GM12801 (cell line): ENCODE data around the gene SPRN.
"Not testable (repeated sequence)": the region's sequence is repeated elsewhere in the genome, so short reads cannot be mapped to it uniquely, and the experiment has no call there.

Source experiments
- TF ChIP-seq, protein P1 (sequence below): IDR thresholded peaks from one replicate; pipeline ENCODE4 v1.5.1; 2011; ENCODE audit warnings: control low read depth; ENCODE audit not compliant: insufficient read length; ENCODE audit errors: extremely low read depth

The SPRN gene, protein sequence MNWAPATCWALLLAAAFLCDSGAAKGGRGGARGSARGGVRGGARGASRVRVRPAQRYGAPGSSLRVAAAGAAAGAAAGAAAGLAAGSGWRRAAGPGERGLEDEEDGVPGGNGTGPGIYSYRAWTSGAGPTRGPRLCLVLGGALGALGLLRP

DNA sequence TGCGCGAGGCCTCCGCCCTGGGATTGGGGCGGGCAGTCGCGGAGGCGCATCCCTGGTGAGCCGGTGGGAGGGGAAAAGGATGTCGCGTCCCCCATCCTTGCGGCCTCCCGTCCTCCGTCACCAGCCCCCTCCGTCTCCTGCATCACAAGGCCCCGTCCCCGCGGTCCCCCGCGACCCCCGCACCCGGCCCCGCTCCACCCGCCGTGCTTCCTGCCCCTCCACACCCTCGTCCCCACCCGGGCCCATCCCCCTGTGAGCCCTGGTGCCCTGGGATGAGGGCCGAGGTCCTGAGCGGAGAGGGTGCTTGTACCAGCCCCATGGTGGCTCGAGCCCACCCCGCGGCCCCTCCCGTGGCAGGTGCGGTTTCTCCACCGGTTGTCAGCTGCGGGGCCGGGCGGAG, at the start of gene SPRN:
TSS of gene SPRN (minus strand) at position 25 of the 400 bp plus-strand sequence. CDS start 944 bp downstream, outside the sequence.
- TF ChIP-seq, protein P1, sequence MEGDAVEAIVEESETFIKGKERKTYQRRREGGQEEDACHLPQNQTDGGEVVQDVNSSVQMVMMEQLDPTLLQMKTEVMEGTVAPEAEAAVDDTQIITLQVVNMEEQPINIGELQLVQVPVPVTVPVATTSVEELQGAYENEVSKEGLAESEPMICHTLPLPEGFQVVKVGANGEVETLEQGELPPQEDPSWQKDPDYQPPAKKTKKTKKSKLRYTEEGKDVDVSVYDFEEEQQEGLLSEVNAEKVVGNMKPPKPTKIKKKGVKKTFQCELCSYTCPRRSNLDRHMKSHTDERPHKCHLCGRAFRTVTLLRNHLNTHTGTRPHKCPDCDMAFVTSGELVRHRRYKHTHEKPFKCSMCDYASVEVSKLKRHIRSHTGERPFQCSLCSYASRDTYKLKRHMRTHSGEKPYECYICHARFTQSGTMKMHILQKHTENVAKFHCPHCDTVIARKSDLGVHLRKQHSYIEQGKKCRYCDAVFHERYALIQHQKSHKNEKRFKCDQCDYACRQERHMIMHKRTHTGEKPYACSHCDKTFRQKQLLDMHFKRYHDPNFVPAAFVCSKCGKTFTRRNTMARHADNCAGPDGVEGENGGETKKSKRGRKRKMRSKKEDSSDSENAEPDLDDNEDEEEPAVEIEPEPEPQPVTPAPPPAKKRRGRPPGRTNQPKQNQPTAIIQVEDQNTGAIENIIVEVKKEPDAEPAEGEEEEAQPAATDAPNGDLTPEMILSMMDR, result not testable (repeated sequence)

DNA sequence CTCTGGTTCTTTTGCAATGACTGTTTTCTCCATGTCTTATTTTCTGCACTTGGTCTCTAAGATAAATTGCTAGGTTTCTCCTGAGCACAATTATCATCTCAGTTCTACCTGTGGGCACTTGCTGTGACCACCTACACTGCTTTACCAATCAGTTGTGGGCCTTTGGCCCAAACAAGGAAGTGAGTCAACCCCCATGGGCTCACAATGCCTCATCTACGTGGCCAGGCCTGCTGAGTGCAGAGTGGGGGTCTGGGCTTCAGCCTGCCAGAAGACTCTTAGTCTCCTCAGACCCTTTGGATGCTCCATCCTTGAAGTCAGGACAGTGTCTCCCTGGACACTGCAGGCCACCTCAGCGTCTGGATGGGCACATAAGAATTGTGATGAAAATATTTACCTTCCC, 49.6 kb upstream of the SPRN start:
- TF ChIP-seq, protein P1, result no peak

DNA sequence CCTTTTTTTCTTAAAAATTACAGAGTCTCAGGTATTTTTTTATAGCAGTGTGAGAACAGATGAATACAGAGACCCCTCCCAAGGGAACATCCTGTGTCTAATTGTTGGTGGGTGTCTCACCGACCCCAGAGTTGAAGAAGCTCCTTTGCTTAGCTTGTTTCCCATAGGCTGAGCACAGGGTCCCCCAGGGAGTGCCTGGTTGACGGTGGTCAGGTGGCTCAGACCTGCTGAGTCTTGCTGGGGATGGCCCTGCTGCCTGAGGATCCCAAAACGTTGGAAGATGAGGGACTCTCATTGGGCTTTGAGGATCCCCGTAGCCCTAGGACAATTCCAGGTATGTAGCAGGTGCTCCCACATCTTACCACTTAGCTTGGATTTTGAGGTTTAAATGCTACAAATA, 48.8 kb upstream of the SPRN start:
- TF ChIP-seq, protein P1, result no peak

DNA sequence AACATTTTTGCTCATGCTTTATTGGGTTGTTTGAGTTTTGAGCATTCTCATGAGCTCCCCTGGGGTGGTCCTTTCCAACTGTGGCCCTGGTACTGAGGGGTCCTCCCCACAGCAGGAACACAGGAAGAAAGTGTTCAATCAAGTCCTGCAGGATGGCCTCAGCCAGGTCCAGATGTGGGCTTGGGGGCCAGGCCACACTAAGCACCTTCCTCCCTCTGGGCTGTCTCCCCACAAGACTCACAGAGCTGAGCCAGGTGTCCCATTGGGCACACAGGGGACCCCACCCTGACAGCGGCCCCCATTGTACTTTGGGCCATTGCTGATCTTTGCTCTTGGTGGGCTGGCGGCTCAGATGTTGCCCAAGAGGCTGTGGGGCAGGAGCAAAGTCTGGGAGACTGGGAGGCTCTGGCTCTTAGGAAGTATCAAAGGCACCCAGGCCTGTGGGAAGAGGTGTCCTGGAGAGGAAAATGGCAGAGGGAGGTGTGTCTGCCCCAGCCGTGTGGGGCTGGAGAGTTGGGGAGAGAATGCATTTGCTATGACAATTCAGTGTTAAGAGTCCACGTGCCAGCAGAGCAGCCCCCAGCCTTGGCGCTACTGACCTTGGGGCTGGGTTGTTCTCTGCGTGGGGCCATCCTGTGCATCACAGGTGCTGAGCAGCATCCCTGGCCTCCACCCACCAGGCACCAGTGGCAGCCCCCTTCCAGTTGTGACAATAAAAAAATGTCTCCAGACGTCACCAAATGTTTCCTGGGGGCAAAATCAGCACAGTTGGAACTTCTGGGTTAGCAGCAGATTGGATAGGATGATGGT, 47.1 kb upstream of the SPRN start:
- TF ChIP-seq, protein P1, result no peak

DNA sequence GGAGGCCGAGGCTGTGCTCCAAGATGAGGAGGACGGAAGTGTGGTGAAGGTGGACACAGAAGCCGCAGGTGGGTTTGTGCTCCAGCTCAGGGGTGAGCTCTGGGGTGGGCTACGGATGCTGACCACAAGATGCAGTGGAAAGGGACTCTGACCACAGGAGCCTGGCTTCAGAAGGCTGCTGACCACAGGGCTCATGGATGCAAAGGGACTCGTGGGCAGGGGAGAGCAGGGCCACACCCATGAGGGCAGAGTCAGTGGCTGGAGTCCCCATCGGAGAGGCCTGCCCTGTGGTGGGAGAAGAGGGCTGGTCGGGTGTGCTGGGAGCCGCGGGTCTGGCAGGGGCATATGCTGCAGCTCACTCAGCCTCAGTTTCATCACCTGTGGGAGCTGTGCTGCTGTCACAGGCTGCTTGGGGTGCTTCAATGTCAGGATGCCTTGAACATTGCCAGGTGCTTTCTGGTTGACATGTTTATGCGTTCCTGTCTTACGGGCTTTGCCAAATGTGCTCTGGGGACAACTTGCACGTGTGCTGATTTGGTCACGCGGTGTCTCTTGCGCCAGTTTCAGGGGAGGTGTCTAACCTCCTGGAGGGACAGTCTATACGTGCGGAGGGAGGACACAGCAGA, 43.0 kb upstream of the SPRN start:
- TF ChIP-seq, protein P1, result no peak

DNA sequence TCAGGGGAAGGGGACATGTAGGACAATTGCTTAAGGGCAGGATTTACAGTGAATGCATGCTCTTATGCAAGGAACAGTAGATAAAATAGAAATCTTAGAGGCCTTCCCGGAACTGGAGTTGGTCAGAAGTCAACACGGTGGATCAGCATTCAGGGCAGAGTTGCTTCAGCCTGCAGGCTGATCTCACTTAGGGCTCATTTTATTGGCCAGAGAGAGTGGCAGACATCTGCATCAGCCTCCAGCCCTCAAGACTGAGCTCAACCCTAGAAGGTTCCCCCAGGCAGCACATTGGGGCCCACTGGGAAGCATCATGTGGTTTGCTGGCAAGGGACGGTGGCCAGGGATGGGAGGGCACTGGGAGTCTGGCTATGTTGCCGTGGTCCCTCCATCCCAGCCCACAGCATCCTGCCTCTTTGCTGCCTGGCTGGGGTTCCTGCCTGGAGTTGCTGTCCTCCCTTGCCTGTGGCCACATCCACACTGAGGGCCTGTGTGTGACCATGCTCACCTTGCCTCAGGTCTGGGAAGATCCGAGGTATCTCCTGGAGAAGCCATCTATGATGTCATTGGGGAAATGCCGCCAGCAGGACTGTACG, 42.4 kb upstream of the SPRN start:
- TF ChIP-seq, protein P1, result no peak

DNA sequence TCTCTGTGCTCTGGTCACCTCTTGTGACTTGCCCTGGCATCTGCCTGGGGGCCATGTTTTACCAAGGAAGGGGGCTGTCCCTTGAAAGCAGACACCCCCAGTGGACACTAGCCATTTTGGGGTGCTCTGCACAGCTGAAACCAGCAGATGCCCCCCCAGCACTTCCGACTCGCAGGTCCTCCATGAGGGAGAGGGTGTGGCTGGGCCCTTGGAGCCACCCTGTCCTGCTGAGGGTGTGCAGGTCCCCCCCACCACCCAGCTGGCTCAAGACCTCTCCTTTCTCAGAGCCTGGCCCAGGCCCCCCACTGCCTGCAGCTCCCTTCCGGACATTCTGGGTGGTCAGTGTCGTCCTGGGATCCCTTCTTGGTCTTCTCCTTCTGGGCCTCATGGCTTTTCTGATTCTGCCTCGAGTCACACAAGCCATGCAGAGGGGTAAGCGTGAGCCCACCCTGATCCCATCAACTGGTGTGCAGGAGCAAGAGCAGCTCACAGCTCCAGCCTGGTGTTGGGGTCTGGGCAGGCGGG, 41.6 kb upstream of the SPRN start:
- TF ChIP-seq, protein P1, result no peak
